ENCODE data around the gene PACC1. TPM values are rescaled to one million over a fixed set of nuclear protein-coding genes. Genes with fewer than 3 reads are reported as not detected.

PACC1 gene
- total and polyA plus RNA-seq, 2 donors (not counting 3 experiments of a cell fraction or from before 2014, with no cell fraction given), result 21.0 to 22.3 TPM

GRCh38 chr1:212317916-212318315, 96.8 kb downstream of the PACC1 start:
- peaks cover 7% of the 10 kb centered on the region for H3K79me2 ChIP-seq (ENCODE audit: control insufficient read depth, insufficient read depth, low read length)
- intact Hi-C loops (cut with micrococcal nuclease), result no loop called here

More at GRCh38 chr1:212317916-212318315, 96.8 kb downstream of the PACC1 start:
- H3K4me1 ChIP-seq (ENCODE audit: control insufficient read depth, extremely low read depth, insufficient read depth, low read length), result no peaks in the 10 kb centered on the region
- DNase-seq (ENCODE audit: low read depth, low spot score), result no peak
- no peaks in the 10 kb centered on the region for H3K36me3 ChIP-seq (ENCODE audit: control insufficient read depth in 2 of 2, extremely low read depth in 1 of 2, insufficient read depth in 2 of 2, low read length in 2 of 2)
- H3K9me3 ChIP-seq (replicated peaks; ENCODE audit: control insufficient read depth, insufficient read depth, low read length), result no peaks in the 10 kb centered on the region
- no peak overlapping the region for H3K4me3 ChIP-seq (replicated peaks in 1 of 3; ENCODE audit: insufficient read depth in 1 of 3, low read depth in 1 of 3, low read length in 3 of 3)
- no peak for FAIRE-seq
- TF ChIP-seq POLR2A (IDR thresholded peaks at IDR 0.05; ENCODE audit: low read depth, low read length) (no peak), MYC (IDR thresholded peaks at IDR 0.05; ENCODE audit: low read depth, low read length) (no peak), POLR2AphosphoS5 (IDR thresholded peaks at IDR 0.05; ENCODE audit: insufficient read depth, low read depth, low read length) (no peak), GATA2 (IDR thresholded peaks at IDR 0.05; ENCODE audit: insufficient read depth, insufficient read length, low read depth, low read length) (no peak), EZH2 (IDR thresholded peaks at IDR 0.05; ENCODE audit: borderline replicate concordance, low read depth, low read length, severe bottlenecking) (no peak), FOS (IDR thresholded peaks at IDR 0.05; ENCODE audit: borderline replicate concordance, insufficient read depth, low read length) (no peak), MAX (IDR thresholded peaks at IDR 0.05; ENCODE audit: insufficient read depth, insufficient read length) (no peak), CTCF (IDR thresholded peaks at IDR 0.05; ENCODE audit: extremely low read depth in 1 of 2, insufficient read depth in 1 of 2, low read depth in 1 of 2, low read length in 2 of 2) (no peak), JUN (IDR thresholded peaks at IDR 0.05; ENCODE audit: borderline replicate concordance, insufficient read depth, insufficient read length, low read depth) (no peak)
- no peaks in the 10 kb centered on the region for H3K9me1 ChIP-seq (replicated peaks; ENCODE audit: control insufficient read depth, extremely low read depth, insufficient read depth, low read length)
- no peaks in the 10 kb centered on the region for H3K27me3 ChIP-seq (ENCODE audit: control insufficient read depth in 2 of 2, insufficient read depth in 2 of 2, low read length in 2 of 2)
- dilution Hi-C loops (cut with MboI; ENCODE audit: extremely low pct_ligation_motif_present, low sequenced_read_pairs), result no loop called here
- H2AFZ ChIP-seq (ENCODE audit: low read depth, low read length), result no peak overlapping the region
- H4K20me1 ChIP-seq (replicated peaks; ENCODE audit: control insufficient read depth, extremely low read depth, insufficient read depth, low read length), result no peaks in the 10 kb centered on the region
- CTCF ChIA-PET, result interaction anchor here (2.2 kb wide), 1 partner anchor 254 kb away, joined by 10 read pairs; no protein-coding TSS in a partner anchor
- H3K4me2 ChIP-seq (ENCODE audit: insufficient read depth, low read length), result no peak overlapping the region
- POLR2A ChIA-PET, result no interaction called here
- no TSS peak for BruUV-seq (replicated peaks)
- H3K9ac ChIP-seq (replicated peaks; ENCODE audit: extremely low read depth, insufficient read depth, low read length), result no peak overlapping the region
- H3K27ac ChIP-seq (ENCODE audit: insufficient read depth, low read depth, low read length), result no peak overlapping the region
